Cerebellar nuclear complex (tissue), 1 donor: Measurements from ENCODE around the gene FBXO5.

Experiments
- DNase-seq, 2 experiments: peaks; one replicate each; lab custom pipeline; 2025; lab: John Stamatoyannopoulos, UW

FBXO5 gene

GRCh38 chr6:152950240-152950639 is 32.6 kb downstream of the FBXO5 start:
- no peak for DNase-seq

GRCh38 chr6:152948150-152948768 is 34.6 kb downstream of the FBXO5 start:
- DNase-seq: peak in 1 of 2 experiments; percentile 20

- DNase-seq: no peak
Measured at GRCh38 chr6:152946995-152947394, 35.8 kb downstream of the FBXO5 start.

GRCh38 chr6:152946484-152946883 is 36.4 kb downstream of the FBXO5 start:
- DNase-seq: no peak

- no peak for DNase-seq
Measured at GRCh38 chr6:152943260-152943897, 39.5 kb downstream of the FBXO5 start.

- no peak for DNase-seq
Measured at GRCh38 chr6:152942319-152942869, 40.4 kb downstream of the FBXO5 start.

GRCh38 chr6:152941746-152942145 is 41.1 kb downstream of the FBXO5 start:
- no peak for DNase-seq

- no peak for DNase-seq
Measured at GRCh38 chr6:152932865-152933264, 50.0 kb downstream of the FBXO5 start.

GRCh38 chr6:152922706-152923105 is 60.1 kb downstream of the FBXO5 start:
- DNase-seq: peak; percentile 81 to 90
